Measurements from ENCODE around the gene AHCYL1.
A peak's percentile ranks its signal among the peaks of the same experiment; 100 is the strongest.

The AHCYL1 gene

GRCh38 chr1:109985247-109986053 lies 885 bp downstream of the AHCYL1 start:
- no peak for TF ChIP-seq CTCF (IDR thresholded peaks at IDR 0.05; ENCODE audit: low read depth, low read length, missing control alignments)
- H3K4me3 ChIP-seq (replicated peaks; ENCODE audit: low read depth, low read length), result peak overlapping the region; percentile 84
- DNase-seq (ENCODE audit: extremely low read depth, low read depth), result no peak

- no peak for TF ChIP-seq CTCF (IDR thresholded peaks at IDR 0.05; ENCODE audit: low read depth, low read length, missing control alignments)
- H3K4me3 ChIP-seq (replicated peaks; ENCODE audit: low read depth, low read length), result peak overlapping the region; percentile 84
- no peak for DNase-seq (ENCODE audit: extremely low read depth, low read depth)
Measured at GRCh38 chr1:109986054-109986444, 1.5 kb downstream of the AHCYL1 start.

GRCh38 chr1:109988349-109988914 lies 3.9 kb downstream of the AHCYL1 start:
- no peak for DNase-seq (ENCODE audit: extremely low read depth, low read depth)
- TF ChIP-seq CTCF (IDR thresholded peaks at IDR 0.05; ENCODE audit: low read depth, low read length, missing control alignments), result no peak
- no peak overlapping the region for H3K4me3 ChIP-seq (replicated peaks; ENCODE audit: low read depth, low read length)

- no peak overlapping the region for H3K4me3 ChIP-seq (replicated peaks; ENCODE audit: low read depth, low read length)
- TF ChIP-seq CTCF (IDR thresholded peaks at IDR 0.05; ENCODE audit: low read depth, low read length, missing control alignments), result no peak
- no peak for DNase-seq (ENCODE audit: extremely low read depth, low read depth)
Measured at GRCh38 chr1:109989506-109990301, 5.1 kb downstream of the AHCYL1 start.

- H3K4me3 ChIP-seq (replicated peaks; ENCODE audit: low read depth, low read length), result no peak overlapping the region
- TF ChIP-seq CTCF (IDR thresholded peaks at IDR 0.05; ENCODE audit: low read depth, low read length, missing control alignments), result no peak
- no peak for DNase-seq (ENCODE audit: extremely low read depth, low read depth)
Measured at GRCh38 chr1:109990302-109990653, 5.7 kb downstream of the AHCYL1 start.

GRCh38 chr1:109991400-109991925 lies 6.9 kb downstream of the AHCYL1 start:
- H3K4me3 ChIP-seq (replicated peaks; ENCODE audit: low read depth, low read length), result no peak overlapping the region
- TF ChIP-seq CTCF (IDR thresholded peaks at IDR 0.05; ENCODE audit: low read depth, low read length, missing control alignments), result no peak
- no peak for DNase-seq (ENCODE audit: extremely low read depth, low read depth)
